HepG2 (cell line): ENCODE measurements around the gene MRNIP. TPM values are rescaled to one million over a fixed set of nuclear protein-coding genes. Genes with fewer than 3 reads are reported as not detected.
A peak's percentile ranks its signal among the peaks of the same experiment; 100 is the strongest.

ENCODE experiments used
- AGO1 ChIP-seq: fragments of 200-400 bp; formaldehyde crosslinking; IDR thresholded peaks from 2 replicates; pipeline ENCODE4 v1.6.1; 2017; ENCODE audit warnings: mild to moderate bottlenecking, low read depth, low read length, moderate library complexity; ENCODE audit not compliant: poor library complexity, severe bottlenecking
- AGO2 ChIP-seq: fragments of 200-400 bp; formaldehyde crosslinking; optimal IDR thresholded peaks from 2 replicates; pipeline ENCODE3; 2017; ENCODE audit warnings: mild to moderate bottlenecking, low read depth, low read length, moderate library complexity
- CBX2 ChIP-seq, 2 experiments: fragments of 200-600 bp in 1 of 2; sonication (generic); formaldehyde crosslinking in 1 of 2; IDR thresholded peaks; 2 replicates each; pipeline versions ENCODE4 v1.7.0 to v1.8.1; 2018 to 2022; ENCODE audit warnings: low read depth in 2 of 2, low read length in 1 of 2, mild to moderate bottlenecking in 1 of 2, missing genetic modification reagents in 1 of 2
- ELF3 ChIP-seq: IDR thresholded peaks from 2 replicates; pipeline ENCODE4 v1.6.1; 2016; ENCODE audit warnings: missing genetic modification reagents, missing compliant biosample characterization
- ELF4 ChIP-seq: sonication (generic); formaldehyde crosslinking; IDR thresholded peaks from 2 replicates; pipeline ENCODE4 v1.5.0; 2020; ENCODE audit warnings: missing genetic modification reagents, mild to moderate bottlenecking, moderate library complexity, borderline replicate concordance
- KDM4B ChIP-seq: sonication (generic); formaldehyde crosslinking; IDR thresholded peaks from 2 replicates; pipeline ENCODE4 v1.4.0; 2020; ENCODE audit warnings: missing genetic modification reagents
- MTF1 ChIP-seq: sonication (generic); formaldehyde crosslinking; IDR thresholded peaks from 2 replicates; pipeline ENCODE4 v1.5.0; 2020; ENCODE audit warnings: missing genetic modification reagents
- SALL2 ChIP-seq: sonication (generic); formaldehyde crosslinking; IDR thresholded peaks from 2 replicates; pipeline ENCODE4 v1.8.1; 2023; ENCODE audit warnings: mild to moderate bottlenecking, missing genetic modification reagents, inconsistent platforms
- SATB2 ChIP-seq: sonication (generic); formaldehyde crosslinking; IDR thresholded peaks from 2 replicates; pipeline ENCODE4 v1.5.0; 2020; ENCODE audit warnings: missing genetic modification reagents
- SOX13 ChIP-seq, 3 experiments: fragments of 450-650 bp in 1 of 3; sonication (generic) in 1 of 3; formaldehyde crosslinking in 1 of 3; IDR thresholded peaks in 2 of 3; conservative IDR thresholded peaks in 1 of 3; 2 replicates each; pipeline versions ENCODE4 v1.5.0 to v1.6.1; 2016 to 2020; ENCODE audit warnings: antibody characterized with exemption in 1 of 3, mild to moderate bottlenecking in 1 of 3, missing compliant biosample characterization in 1 of 3, missing genetic modification reagents in 1 of 3, moderate library complexity in 1 of 3
- SPEN ChIP-seq: sonication (generic); formaldehyde crosslinking; IDR thresholded peaks from 2 replicates; pipeline ENCODE4 v1.5.1; 2020; ENCODE audit warnings: low read depth, mild to moderate bottlenecking, missing genetic modification reagents
- THAP11 ChIP-seq: IDR thresholded peaks from 2 replicates; pipeline ENCODE4 v1.6.1; 2016; ENCODE audit warnings: missing biosample characterization, missing genetic modification reagents
- TOE1 ChIP-seq: sonication (generic); formaldehyde crosslinking; IDR thresholded peaks from 2 replicates; pipeline ENCODE4 v1.4.0; 2020; ENCODE audit warnings: mild to moderate bottlenecking, missing genetic modification reagents
- ZBTB43 ChIP-seq: sonication (generic); formaldehyde crosslinking; conservative IDR thresholded peaks from 2 replicates; pipeline ENCODE4 v1.4.0; 2020; ENCODE audit warnings: missing genetic modification reagents
- ZBTB44 ChIP-seq: sonication (generic); formaldehyde crosslinking; IDR thresholded peaks from 2 replicates; pipeline ENCODE4 v1.4.0; 2020; ENCODE audit warnings: missing genetic modification reagents
- ZNF18 ChIP-seq: sonication (generic); formaldehyde crosslinking; IDR thresholded peaks from 2 replicates; pipeline ENCODE4 v1.8.0; 2022; ENCODE audit warnings: mild to moderate bottlenecking, missing genetic modification reagents; ENCODE audit not compliant: insufficient replicate concordance
- ZNF496 ChIP-seq: sonication (generic); formaldehyde crosslinking; IDR thresholded peaks from 2 replicates; pipeline ENCODE4 v1.8.1; 2023; ENCODE audit warnings: mild to moderate bottlenecking, moderate library complexity, missing genetic modification reagents; ENCODE audit not compliant: insufficient replicate concordance
- ZNF766 ChIP-seq: sonication (generic); formaldehyde crosslinking; IDR thresholded peaks from 2 replicates; pipeline ENCODE4 v1.5.0; 2020; ENCODE audit warnings: missing genetic modification reagents, borderline replicate concordance
- ZNF782 ChIP-seq: sonication (generic); formaldehyde crosslinking; IDR thresholded peaks from 2 replicates; pipeline ENCODE4 v1.4.0; 2020; ENCODE audit warnings: missing genetic modification reagents, mild to moderate bottlenecking, borderline replicate concordance
- polyA plus RNA-seq, 8 experiments: library from polyadenylated mRNA; depleted of rRNA in 3 of 8; stranded (reverse) in 7 of 8; unstranded in 1 of 8; fragments of >200 nt; fragmentation: Illumina TruSeq in 4 of 8; extraction: Trizol in 4 of 8; gene quantifications; 2 replicates each; pipeline versions ENCODE4 v1.2.1 to v1.2.3, GENCODE V29; 2011 to 2016; ENCODE audit warnings: low read depth in 4 of 8, missing spikeins in 1 of 8, mixed read lengths in 1 of 8; ENCODE audit not compliant: insufficient read depth in 1 of 8
- total RNA-seq, 5 experiments: library from RNA; depleted of rRNA; stranded (reverse); fragments of >200 nt; fragmentation: Illumina TruSeq; extraction: Trizol; gene quantifications; 2 replicates each; pipeline ENCODE4 v1.2.3, GENCODE V29; 2016; ENCODE audit warnings: low read depth in 1 of 5
- TF ChIP-seq, protein P1 (sequence below): sonication (generic); formaldehyde crosslinking; IDR thresholded peaks from 2 replicates; pipeline ENCODE4 v1.5.0; 2020; ENCODE audit warnings: mild to moderate bottlenecking, missing genetic modification reagents, moderate library complexity

Gene MRNIP
- total and polyA plus RNA-seq, 2 of the 13 experiments (the other 11 are each of a cell fraction or from before 2014, with no cell fraction given): 15.5 to 34.1 TPM

DNA sequence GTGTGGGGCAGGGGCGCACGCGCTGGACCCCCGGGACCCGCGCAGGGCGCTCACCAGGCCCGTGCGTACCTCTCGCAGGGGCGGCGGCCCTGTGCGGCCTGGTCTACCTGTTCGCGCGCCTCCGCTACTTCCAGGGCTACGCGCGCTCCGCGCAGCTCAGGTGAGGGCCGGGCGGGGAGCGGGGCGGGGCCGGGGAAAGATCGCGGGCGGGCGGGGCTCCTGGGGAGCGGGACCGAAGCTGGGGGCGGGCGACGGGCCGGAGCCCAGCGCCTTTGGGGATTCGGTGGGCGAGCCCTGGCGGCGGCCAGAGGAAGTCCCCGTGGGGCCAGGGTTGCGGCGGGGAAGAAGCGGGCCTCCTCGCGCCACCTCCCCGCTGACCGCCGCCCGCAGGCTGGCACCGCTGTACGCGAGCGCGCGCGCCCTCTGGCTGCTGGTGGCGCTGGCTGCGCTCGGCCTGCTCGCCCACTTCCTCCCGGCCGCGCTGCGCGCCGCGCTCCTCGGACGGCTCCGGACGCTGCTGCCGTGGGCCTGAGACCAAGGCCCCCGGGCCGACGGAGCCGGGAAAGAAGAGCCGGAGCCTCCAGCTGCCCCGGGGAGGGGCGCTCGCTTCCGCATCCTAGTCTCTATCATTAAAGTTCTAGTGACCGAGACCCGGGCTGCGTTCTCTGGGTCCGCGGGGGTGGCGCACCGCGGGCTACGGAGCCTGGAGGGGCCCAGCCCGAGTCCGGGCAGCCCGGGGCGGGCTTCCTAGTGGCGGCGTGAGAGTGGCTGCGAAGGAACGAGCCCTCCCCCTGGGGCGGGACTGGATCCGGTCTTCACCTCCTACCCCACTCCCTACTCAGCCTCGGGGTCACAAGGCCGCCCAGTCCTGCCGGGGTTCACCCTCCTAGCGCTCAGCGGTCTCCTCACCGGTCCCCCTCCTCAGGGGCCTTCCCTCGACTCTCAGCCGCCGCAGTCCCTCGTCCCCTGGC is 62.5 kb downstream of the MRNIP start (continued):
- TF ChIP-seq SALL2 (CRISPR knock-in tag) (peak; percentile 26; the same call in 1 of the 2 replicates), ELF4 (CRISPR knock-in tag) (no peak), AGO1 (peak; percentile 98), AGO2 (peak; percentile 98), KDM4B (CRISPR knock-in tag) (no peak), ELF3 (CRISPR knock-in tag) (peak; percentile 67), MTF1 (CRISPR knock-in tag) (no peak), ZNF18 (peak; percentile 77), THAP11 (CRISPR knock-in tag) (peak; percentile 54; the same call in 1 of the 2 replicates), CBX2 (IDR thresholded peaks at IDR 0.05; ENCODE audit: low read depth, low read length) (no peak), CBX2 (CRISPR knock-in tag; IDR thresholded peaks at IDR 0.05; ENCODE audit: low read depth) (no peak), SATB2 (CRISPR knock-in tag) (no peak), SOX13 (IDR thresholded peaks at IDR 0.05) (0 out of 2 replicates have a peak, but pooled peaks have one; percentile 14), SOX13 (CRISPR knock-in tag; conservative IDR thresholded peaks at IDR 0.05 in 1 of 2, IDR thresholded peaks at IDR 0.05 in 1 of 2) (no peak), ZNF766 (CRISPR knock-in tag) (peak; percentile 59; the same call in 1 of the 2 replicates), SPEN (peak; percentile 74), ZBTB44 (CRISPR knock-in tag) (no peak), ZNF782 (CRISPR knock-in tag) (peak; percentile 24; the same call in 1 of the 2 replicates), ZBTB43 (CRISPR knock-in tag) (peak; percentile 19), ZNF496 (CRISPR knock-in tag) (no peak), TOE1 (CRISPR knock-in tag) (0 out of 2 replicates have a peak, but pooled peaks have one; percentile 57)
- TF ChIP-seq, protein P1, sequence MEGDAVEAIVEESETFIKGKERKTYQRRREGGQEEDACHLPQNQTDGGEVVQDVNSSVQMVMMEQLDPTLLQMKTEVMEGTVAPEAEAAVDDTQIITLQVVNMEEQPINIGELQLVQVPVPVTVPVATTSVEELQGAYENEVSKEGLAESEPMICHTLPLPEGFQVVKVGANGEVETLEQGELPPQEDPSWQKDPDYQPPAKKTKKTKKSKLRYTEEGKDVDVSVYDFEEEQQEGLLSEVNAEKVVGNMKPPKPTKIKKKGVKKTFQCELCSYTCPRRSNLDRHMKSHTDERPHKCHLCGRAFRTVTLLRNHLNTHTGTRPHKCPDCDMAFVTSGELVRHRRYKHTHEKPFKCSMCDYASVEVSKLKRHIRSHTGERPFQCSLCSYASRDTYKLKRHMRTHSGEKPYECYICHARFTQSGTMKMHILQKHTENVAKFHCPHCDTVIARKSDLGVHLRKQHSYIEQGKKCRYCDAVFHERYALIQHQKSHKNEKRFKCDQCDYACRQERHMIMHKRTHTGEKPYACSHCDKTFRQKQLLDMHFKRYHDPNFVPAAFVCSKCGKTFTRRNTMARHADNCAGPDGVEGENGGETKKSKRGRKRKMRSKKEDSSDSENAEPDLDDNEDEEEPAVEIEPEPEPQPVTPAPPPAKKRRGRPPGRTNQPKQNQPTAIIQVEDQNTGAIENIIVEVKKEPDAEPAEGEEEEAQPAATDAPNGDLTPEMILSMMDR: peak; percentile 71; the same call in 1 of the 2 replicates
